ENCODE data around the gene FUT6.

FUT6 gene

DNA sequence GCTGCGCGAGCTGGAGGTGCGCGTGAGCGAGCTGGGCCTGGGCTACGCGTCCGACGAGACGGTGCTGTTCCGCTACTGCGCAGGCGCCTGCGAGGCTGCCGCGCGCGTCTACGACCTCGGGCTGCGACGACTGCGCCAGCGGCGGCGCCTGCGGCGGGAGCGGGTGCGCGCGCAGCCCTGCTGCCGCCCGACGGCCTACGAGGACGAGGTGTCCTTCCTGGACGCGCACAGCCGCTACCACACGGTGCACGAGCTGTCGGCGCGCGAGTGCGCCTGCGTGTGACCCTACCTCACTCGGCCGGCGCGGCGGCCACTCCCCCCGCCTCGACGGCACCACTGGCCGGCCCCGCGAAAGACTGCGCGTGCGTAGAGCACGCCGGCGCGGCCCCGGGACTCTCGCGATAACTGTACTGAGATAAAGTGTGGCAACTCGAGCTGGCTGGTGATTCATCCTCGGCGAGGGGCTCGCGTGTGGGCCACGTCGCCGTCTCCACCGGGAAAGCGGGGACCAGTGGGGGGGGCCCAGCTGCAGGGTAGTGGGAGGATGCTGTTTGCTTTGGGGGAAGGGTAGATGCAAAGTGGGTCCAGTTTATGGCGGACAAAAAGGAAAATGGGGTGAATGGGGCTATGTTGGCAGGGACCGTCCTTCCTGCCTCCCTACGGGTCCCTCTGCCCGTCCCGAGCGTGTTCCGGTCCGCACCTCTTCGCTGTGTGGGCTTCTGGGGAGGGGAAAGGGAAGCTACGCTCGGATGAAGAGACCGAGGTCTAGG, 11.4 kb downstream of the FUT6 start:
- peak; percentile 98 for DNase-seq

DNA sequence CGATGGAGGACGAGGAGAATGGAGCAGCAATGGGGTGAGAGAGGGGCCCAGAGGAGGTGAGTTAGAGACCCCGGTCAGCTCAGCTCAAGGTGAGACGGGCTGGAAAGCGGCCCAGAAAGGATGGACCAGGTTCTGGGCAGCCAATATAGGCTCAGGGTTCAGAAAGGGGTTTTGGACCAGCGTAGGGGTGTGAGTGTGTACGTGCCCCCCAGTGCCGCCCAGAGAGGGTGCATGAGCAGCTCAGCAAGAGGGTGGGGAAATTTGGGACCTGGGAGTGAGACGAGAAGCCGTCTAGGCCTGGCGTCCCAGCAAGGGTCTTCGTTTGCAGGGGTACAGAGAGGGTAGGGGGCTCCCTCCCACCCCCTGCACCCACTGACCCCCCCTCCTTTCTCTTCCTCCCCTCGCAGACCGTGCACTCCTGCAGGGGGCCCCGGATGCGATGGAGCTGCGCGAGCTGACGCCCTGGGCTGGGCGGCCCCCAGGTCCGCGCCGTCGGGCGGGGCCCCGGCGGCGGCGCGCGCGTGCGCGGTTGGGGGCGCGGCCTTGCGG, 12.1 kb downstream of the FUT6 start:
- no peak for DNase-seq

DNA sequence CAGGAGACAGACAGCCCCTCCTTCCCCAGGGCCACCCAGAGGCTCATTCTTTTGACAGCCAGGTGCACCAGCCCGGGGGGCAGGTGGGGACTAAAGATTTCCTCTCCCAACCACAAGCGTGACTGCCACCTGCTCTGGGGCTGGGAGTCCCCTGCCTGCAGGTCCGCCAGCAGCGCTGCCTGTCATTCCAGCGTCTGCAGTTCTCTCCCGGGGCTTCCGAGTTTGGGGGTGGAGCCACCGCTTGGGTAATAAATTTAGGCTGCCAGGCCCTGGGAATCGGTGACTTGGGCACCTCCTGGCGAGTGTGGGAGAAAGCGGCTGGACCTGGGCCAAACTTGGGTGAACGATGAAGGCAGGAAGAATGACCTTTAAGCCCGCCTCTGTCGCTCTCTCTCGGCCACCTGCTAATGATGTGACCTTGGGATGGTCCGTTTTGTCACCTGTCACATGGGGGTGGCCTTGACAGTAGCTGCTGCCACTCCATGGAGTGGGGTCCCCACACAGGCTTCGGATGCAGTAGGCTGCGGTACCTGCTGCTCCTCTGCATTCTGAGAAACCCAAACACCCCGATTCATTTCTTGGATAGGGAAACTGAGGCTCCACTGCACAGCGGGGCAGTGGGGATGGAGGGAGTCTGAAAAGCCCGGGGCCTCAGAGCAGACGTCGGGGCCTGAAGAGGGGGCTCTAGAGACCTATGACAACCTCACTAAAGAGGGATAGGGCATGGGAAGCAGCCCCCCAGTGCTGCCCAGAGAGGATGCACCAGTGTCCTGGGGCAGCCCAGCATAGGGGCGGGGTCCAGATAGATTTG, 12.8 kb downstream of the FUT6 start:
- DNase-seq: peak; percentile 62

DNA sequence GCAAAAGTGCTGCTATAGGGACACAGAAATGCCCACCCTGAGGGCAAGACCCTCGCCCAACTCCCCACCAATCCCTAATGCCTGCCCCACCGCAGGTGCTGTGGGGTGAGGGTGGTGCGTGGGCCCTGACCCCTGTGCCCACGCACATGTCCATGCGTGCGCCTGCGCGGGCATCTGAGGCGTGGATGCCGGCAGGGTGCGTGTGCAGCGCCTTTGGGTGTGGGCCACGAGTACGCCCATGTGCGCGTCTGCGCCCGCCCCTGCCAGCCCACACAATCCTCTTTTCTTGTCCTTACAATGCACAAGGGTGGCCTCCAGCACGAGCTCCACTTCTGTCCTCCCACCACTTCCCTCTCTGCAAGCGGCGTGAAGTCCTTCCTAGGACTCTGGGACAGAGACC, 14.3 kb downstream of the FUT6 start:
- DNase-seq: no peak

DNA sequence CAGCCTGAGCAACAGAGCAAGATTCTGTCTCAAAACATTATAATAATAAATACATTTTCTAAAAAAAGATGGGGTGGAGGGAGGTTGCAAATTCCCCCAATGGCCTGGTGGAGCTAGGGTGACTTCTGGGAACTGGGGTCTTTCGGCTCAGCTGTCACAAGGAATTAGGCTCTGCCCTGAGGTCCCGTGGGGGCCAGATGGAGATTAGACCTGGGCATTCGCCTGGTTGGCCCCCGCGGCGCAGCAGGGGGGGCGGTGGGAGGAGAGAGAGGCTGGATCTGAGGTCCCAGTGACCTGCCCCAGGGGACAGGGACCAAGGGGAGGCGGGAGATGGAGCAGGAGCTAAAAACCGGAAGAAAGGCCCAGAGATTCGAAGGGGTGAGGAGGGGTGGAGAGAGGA, 14.8 kb downstream of the FUT6 start:
- peak; percentile 60 for DNase-seq

DNA sequence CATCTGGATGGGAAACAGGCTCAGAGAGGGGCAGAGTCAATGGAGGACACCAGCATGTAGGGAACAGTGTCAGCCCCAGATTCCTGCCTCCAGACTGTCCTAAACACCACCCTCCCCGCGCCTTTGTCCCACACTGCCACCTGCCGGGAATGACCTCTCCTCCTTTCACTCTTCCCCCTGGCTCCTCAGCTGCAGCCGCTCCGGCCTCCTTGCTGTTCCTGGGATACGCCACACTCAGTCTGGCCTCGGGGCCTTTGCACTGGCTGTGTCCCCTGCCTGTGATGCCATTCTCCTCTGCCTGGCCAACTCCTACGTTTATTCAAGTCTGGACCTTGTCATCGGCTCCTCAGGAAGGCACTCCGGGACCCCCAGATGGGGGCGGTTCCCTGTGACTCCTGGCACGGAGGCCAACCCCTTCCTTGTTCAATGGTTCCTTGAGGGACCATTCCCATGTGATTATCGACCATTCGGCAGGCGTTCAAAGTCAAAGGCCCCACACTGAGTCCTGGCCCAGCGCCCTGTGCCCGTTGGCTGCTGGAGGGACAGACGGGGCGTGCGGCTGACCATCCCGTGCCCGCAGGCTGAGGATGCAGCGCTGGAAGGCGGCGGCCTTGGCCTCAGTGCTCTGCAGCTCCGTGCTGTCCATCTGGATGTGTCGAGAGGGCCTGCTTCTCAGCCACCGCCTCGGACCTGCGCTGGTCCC, 15.8 kb downstream of the FUT6 start:
- no peak for DNase-seq

DNA sequence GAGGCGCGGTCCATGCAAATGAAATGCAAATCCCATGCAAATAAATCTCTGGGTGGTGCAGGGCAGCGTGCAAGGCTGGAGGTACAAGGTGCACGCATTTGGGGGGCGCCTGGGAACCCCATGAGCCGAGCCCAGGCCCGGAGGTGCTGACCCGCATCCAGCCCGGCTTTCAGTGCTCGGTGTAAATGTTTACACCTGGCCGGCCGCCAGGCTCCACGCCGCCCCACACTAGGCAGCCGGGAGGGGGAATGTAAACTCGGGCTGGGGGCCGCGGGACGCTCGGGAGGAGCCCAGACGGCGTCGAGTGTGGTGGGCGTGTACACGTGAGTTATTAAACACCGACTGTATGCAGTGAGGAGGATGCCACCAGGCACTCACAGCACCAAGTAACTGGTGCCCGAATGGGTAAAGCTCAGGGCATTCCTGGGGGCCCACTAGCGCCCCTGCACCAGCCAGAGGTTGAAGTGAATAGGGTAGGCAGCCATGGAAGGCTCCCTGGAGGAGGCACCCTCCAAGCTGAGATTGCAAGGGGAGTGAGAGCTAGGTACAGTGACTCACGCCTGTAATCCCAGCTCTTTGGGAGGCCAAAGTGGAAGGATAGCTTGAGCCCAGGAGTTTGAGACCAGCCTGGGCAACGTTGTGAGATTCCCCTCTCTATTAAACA, 17.2 kb downstream of the FUT6 start:
- DNase-seq: no peak

DNA sequence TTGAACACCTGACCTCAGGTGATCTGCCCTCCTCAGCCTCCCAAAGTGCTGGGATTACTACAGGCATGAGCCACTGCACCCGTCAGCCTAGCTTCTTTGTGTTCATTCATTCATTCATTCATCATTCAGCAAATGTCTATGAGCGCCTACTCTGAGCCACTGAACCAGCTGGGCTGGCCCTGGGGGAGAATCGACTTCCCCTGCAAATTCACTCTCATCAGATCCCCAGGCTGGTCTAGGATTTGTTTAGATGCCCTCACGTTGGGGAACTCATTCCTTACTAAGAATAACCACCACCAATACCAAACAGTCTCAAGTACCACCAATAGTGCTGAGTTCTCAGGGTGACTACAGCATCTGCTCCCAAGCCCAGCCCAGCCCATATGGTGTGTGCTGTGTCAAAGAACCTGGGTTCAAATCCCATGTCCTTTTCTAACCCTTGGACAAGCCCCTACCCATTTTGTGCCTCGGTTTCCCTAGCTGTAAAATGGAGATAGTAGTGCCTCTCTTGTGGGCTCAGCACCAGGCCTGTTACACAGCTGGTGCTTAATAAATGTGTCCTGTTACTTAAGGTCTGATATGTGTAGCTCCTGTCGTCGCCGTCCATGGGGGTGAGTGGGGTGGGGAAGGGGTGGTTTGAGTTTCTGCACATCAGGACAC, 17.9 kb downstream of the FUT6 start:
- DNase-seq: no peak

DNA sequence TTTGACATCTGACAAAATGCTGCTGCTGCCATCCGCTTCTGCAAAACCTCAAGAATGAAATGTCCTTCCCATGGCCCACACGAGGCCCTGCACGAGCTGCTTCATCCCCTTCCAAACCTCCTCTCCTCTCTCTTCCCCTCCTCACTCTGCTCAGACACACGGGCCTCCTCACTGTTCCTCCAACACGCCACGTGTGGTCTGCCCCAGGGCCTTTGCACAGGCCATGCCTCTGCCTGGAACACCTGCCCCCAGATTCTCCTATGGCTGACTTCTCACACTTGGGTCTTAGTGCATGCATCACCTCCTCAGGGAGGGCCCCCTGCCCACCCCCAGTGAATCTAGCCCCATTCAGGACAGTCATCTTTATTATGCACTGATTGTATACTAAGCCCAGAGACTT, 18.7 kb downstream of the FUT6 start:
- no peak for DNase-seq

DNA sequence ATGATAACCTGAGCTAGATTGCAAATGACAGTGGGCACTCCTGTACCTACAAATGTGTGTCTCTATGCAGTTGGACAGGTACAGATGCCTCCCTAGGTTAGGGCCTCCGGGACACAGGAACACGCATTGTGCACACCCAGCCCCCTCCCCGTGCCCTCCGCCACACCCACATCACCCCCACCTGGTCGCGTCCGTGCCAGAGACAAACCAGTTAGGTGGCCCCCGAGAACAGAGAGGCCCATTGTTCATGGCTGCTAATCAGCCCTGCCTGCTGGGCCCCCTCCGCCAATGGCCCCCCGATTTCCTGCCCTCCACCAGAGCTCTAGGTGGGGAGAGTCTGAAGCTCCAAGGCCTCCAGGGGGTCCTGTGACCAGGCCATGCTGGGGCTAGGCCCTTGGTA, 20.9 kb downstream of the FUT6 start:
- DNase-seq: no peak

DNA sequence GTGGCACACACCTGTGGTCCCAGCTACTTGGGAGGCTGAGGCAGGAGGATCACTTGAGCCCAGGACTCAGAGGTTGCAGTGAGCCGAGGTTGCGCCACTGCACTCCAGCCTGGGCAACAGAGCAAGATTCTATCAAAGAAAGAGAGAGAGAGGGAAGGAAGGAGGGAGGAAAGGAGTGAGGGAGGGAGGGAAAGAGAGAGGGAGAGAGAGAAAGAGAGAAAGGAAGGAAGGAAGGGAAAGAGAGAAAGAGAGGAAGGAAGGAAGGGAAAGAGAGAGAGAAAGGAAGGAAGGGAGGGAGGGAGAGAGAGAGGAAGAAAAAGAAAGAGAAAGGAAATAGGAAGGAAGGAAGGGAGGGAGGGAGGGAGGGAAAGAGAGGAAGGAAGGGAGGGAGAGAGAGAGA, 22.3 kb downstream of the FUT6 start:
- no peak for DNase-seq

DNA sequence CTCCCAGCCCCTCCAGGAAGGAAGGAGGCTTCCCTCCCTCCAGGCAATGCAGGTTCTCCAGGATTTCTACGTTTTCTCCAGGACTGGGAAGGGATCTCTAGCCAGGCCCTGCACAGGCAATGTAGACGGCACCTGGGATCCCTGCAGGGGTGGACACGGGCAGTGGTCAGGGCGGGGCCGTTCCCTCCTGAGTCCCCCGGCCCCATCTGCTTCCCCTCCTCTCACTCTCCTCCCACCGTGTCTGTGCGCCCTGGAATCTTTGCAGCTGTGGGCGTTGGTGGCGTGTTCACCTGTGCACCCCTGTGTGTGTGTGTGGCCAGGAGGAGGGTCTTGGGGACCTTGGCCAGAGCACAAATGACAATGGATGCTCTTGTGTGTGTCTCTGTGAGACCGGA, 24.7 kb downstream of the FUT6 start:
- no peak for DNase-seq

DNA sequence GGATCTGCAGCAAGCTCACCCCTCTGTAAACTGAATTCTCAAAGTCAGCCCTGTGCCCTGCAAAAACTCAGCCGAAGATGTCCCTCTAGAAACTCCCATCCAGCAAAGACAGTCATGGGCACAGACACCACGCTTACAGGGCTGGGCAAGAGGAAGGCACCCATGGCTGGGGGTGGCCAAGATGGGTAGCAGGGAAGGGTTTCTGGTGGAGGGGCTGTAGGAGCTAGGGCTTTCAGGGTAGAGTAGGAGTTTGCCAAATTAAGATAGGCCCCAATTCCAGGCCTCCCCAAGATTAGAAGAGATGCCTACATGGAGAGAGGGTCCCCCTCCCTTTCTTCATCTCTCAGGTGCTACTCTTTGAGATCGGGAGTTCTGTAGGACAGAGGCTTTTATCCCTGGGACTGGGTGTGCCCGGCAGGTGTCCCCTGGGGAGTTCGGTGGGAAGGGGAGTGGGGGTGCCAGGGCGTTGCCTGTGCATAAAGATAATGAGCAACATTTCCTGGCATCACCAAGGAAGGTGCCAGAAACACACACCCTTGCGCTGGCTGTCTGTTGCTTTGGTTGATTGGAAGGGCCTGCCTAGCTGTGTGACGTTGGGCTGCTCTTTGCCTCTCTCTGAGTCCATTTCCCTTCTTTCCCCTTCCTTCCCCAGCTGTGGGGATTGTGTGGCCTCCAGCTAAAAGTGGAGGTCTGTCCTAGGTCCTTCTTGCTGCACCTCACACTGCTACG, 25.2 kb downstream of the FUT6 start:
- no peak for DNase-seq

DNA sequence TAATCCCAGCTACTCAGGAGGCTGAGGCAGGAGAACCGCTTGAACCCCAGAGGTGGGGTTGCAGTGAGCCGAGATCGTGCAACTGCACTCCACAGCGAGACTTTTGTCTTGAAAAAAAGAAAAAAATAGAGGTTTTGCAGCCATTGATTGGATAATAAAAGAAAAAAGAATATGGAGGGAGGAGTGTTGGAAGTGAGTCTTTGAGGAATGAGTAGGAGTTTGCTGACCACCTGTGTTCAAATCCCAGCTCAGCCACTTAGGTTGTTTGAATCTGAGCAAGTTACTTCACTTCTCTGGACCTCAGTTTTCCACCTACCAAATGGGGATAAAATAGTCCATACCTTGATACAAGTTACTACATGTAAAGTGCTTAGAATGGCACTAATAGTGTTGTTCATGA, 28.4 kb downstream of the FUT6 start:
- DNase-seq: no peak

DNA sequence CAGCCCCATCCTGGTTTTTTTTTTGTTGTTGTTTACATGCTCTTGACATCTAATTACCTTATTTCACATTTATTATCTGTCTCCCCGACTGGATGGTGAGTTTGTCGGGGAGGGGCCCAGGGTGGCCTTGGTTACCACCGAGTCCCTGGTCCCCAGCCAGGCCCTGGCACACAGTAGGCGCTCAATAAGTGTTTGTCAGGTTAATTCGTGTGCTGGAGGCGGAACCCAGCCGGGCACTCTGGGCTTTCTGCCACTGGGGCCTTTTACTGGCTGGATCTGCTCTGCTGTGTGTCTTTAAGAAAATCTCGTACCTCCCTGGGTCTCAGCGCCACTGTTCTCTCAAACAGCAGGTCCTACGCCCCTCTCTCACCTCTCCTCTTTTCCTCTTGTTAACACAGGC, 30.0 kb downstream of the FUT6 start:
- no peak for DNase-seq

DNA sequence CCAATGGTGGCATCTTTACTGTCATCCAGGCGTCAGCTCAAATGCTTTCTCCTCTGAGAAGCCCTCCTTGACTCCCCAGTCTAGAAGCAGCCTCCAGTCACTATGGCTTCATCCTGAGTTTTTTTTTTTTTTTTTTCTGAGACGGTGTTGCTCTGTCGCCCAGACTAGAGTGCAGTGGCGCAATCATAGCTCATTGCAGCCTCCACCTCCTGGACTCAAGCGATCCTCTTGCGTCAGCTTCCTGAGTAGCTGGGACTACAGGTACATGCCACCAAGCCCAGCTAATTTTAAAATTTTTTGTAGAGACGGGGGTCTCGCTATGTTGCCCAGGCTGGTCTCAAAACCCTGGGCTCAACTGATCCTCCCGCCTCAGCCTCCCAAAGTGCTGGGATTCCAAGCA, 30.4 kb downstream of the FUT6 start:
- DNase-seq: no peak

DNA sequence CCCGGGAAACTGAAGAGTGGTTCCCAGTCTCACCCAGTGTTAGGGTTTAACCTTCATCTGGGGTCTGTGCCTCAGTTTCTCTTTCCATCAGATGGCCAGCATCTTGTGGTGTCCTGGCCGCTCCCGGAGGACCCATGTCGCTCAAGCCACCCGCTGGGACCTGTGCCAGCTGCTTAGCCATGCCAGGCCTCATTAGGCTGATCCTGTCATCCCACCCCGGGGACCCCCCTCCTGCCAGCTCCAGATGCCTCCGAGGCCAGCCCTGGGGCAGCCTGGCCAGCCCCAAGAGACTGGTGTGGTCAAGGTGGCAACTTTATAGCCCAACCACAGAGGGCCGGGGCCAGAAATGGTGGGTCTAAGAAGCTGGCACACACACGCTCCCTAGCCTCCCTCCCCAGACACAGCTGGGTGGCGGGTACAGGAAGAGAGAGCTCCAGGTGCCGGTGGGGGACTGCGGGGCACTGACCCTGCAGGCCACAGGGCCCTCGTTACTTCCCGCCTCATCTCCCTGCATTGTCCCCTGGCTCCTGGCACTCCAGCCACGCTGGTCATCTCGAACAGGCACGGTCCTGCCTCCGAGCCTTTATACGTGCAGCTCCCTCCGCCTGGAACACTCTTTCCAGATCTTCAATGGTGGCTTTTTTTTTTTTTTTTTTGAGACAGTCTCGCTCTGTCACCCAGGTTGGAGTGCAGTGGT, 31.2 kb downstream of the FUT6 start:
- no peak for DNase-seq

DNA sequence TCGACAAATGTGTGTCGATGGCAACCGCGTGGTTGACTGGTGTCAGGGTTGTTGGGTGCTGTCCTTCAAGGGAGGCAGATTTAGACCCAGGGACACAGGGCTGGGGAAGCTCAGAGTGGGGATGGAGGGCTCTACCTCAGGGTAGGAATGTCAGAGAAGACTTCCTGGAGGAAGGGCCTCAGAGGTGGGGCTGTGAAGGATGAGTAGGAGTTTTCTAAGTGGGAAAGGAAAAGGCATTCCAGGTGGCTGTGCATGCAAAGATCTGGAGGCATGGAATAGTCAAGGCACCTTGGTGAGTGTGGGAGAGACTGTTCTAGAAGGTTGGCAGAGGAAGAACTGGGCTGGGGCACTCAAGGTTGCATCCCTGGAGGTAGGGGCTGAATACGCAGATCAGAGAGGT, 32.6 kb downstream of the FUT6 start:
- no peak for DNase-seq

DNA sequence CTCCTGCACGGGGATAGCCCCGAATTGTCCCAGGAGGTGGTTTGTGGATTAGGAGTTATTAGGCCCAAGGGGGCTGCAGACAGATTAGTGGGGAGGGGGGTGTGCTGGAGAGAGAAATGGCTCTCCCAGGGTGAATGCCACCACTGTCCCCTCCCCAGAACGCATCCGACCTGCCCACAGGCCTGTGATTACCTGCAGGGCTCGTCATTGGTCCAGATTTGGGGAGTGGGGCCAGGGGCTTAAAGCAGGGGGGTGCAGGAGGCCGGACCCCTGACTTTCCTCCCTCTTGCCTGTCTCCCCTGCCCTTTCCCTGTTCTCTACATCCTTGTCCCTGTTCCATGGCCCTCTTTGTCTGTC, 33.4 kb downstream of the FUT6 start:
- DNase-seq: no peak

DNA sequence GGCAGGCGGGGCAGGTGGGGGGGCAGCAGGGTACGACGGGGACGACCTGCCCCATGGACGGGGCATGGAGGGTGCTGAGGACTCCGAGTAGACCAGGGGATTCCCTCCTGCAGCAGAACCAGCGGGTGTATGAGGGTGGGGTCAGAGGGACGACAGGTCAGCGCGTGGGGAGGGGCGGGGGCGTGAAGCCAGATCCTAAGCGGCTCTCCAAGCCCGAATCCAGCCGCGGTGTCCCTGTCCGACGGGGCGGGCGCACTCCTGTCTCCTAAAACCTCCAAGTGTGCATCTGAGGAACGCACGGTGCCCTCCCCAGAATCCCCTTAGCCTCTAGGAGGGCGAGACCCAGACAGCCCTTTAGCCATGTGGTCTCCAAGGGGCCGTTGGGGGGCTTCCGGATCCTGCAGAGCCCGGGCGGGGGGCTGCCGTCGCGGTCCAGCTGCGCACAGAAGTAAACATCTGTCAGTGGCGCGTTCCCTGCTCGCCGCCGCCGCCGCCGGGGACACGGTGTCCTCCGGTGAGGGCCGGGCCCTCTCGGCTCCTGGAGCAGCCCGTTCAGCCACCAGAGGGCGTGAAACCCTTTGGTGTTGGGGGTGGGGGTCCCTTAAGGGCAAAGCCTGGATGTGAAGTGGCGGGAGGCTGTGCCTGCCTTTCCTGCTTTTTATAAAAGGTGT, 33.9 kb downstream of the FUT6 start:
- DNase-seq: peak; percentile 90
